HG03025 (cell line): ENCODE results near the gene NLGN4X.
"Not testable (repeated sequence)": the region's sequence is repeated elsewhere in the genome, so short reads cannot be mapped to it uniquely, and the experiment has no call there.

Experiments
- ATAC-seq: cut with Tn5 transposase; IDR thresholded peaks from one replicate; pipeline ENCODE4 v1.9.1; 2021; ENCODE audit warnings: mild to moderate bottlenecking, moderate library complexity; ENCODE audit not compliant: unreplicated experiment, low FRiP score

The NLGN4X gene

GRCh38 chrX:6015423-6015822 lies 213.2 kb downstream of the NLGN4X start:
- ATAC-seq, result no peak

- no peak for ATAC-seq
Measured at GRCh38 chrX:6012357-6012756, 216.3 kb downstream of the NLGN4X start.

GRCh38 chrX:6005856-6006255 lies 222.8 kb downstream of the NLGN4X start:
- ATAC-seq, result no peak

GRCh38 chrX:6004529-6004928 lies 224.1 kb downstream of the NLGN4X start:
- ATAC-seq, result no peak

GRCh38 chrX:6002056-6002455 lies 226.6 kb downstream of the NLGN4X start:
- no peak for ATAC-seq

- ATAC-seq, result no peak
Measured at GRCh38 chrX:5998901-5999300, 229.8 kb downstream of the NLGN4X start.

GRCh38 chrX:5998456-5998855 lies 230.2 kb downstream of the NLGN4X start:
- ATAC-seq, result no peak

- ATAC-seq, result no peak
Measured at GRCh38 chrX:5991393-5991792, 237.3 kb downstream of the NLGN4X start.

GRCh38 chrX:5979338-5979737 lies 249.3 kb downstream of the NLGN4X start:
- ATAC-seq, result no peak

GRCh38 chrX:5976332-5976731 lies 252.3 kb downstream of the NLGN4X start:
- no peak for ATAC-seq

GRCh38 chrX:5971300-5971699 lies 257.4 kb downstream of the NLGN4X start:
- no peak for ATAC-seq

GRCh38 chrX:5965406-5965805 lies 263.3 kb downstream of the NLGN4X start:
- ATAC-seq, result no peak

GRCh38 chrX:5959286-5959685 lies 269.4 kb downstream of the NLGN4X start:
- no peak for ATAC-seq

- ATAC-seq, result no peak
Measured at GRCh38 chrX:5958523-5958922, 270.1 kb downstream of the NLGN4X start.

GRCh38 chrX:5957506-5957905 lies 271.2 kb downstream of the NLGN4X start:
- no peak for ATAC-seq

- ATAC-seq, result no peak
Measured at GRCh38 chrX:5936438-5936837, 292.2 kb downstream of the NLGN4X start.

GRCh38 chrX:5928224-5928623 lies 300.4 kb downstream of the NLGN4X start:
- no peak for ATAC-seq

- ATAC-seq, result no peak
Measured at GRCh38 chrX:5916945-5917344, 311.7 kb downstream of the NLGN4X start.

GRCh38 chrX:5915783-5916182 lies 312.9 kb downstream of the NLGN4X start:
- no peak for ATAC-seq

- no peak for ATAC-seq
Measured at GRCh38 chrX:5907207-5907606, 321.5 kb downstream of the NLGN4X start.

- not testable (repeated sequence) for ATAC-seq
Measured at GRCh38 chrX:5903586-5904190, 325.0 kb downstream of the NLGN4X start.

GRCh38 chrX:5898463-5898862 lies 330.2 kb downstream of the NLGN4X start:
- no peak for ATAC-seq

GRCh38 chrX:5891378-5891777 lies 337.3 kb downstream of the NLGN4X start:
- ATAC-seq, result no peak
